ENCODE results near the gene CAMTA1. TPM values are rescaled to one million over a fixed set of nuclear protein-coding genes. Genes with fewer than 3 reads are reported as not detected.

Gene CAMTA1
- total RNA-seq, 1 experiment from 2014 or later, result 69.5 TPM

GRCh38 chr1:7062346-7063061 lies 277.2 kb downstream of the CAMTA1 start:
- no peak overlapping the region for H3K27ac ChIP-seq (ENCODE audit: low read depth, low read length)
- H3K36me3 ChIP-seq (ENCODE audit: control insufficient read depth in 1 of 2, insufficient read depth in 2 of 2, low read length in 2 of 2), result no peaks in the 10 kb centered on the region
- DNase-seq (ENCODE audit: low read depth, low spot score) (no peak), ATAC-seq (no peak)
- intact Hi-C loops (cut with micrococcal nuclease), result no loop called here
- RAD21 ChIA-PET (ENCODE audit: low non-redundant PET in 1 of 2, low total read pairs in 2 of 2, uncharacterized antibody in 2 of 2, unreplicated experiment in 2 of 2), result no interaction called here
- no peak overlapping the region for H3K9ac ChIP-seq (ENCODE audit: low read length)
- H3K4me2 ChIP-seq (ENCODE audit: low read length), result no peak overlapping the region
- no peak overlapping the region for H3K4me3 ChIP-seq (replicated peaks in 1 of 2; ENCODE audit: low read depth in 1 of 2, low read length in 2 of 2)
- no peaks in the 10 kb centered on the region for H3K9me3 ChIP-seq (ENCODE audit: control insufficient read depth in 1 of 2, insufficient read depth in 1 of 2, low read depth in 1 of 2, low read length in 2 of 2)
- no peaks in the 10 kb centered on the region for H3K4me1 ChIP-seq (ENCODE audit: control insufficient read depth in 1 of 2, insufficient read depth in 2 of 2, low read length in 2 of 2)
- H3K9me2 ChIP-seq (ENCODE audit: insufficient read depth), result no peaks in the 10 kb centered on the region
- H4K20me1 ChIP-seq (ENCODE audit: insufficient read depth), result no peaks in the 10 kb centered on the region
- no peaks in the 10 kb centered on the region for H3K79me2 ChIP-seq (ENCODE audit: insufficient read depth, low read length)
- BruUV-seq (replicated peaks), result no TSS peak
- POLR2A ChIA-PET, result no interaction called here
- peaks cover 41% of the 10 kb centered on the region for H3K27me3 ChIP-seq (ENCODE audit: insufficient read depth, low read length)
- H2AFZ ChIP-seq (ENCODE audit: low read depth, low read length, poor library complexity, severe bottlenecking), result no peak overlapping the region
- TF ChIP-seq POLR2A (IDR thresholded peaks at IDR 0.05; ENCODE audit: borderline replicate concordance, extremely low read depth, insufficient read depth, insufficient read length) (no peak), ELF1 (IDR thresholded peaks at IDR 0.05; ENCODE audit: borderline replicate concordance, low read depth) (no peak), CBX3 (IDR thresholded peaks at IDR 0.05; ENCODE audit: low read depth) (no peak), MAX (IDR thresholded peaks at IDR 0.05) (no peak), ZBTB33 (IDR thresholded peaks at IDR 0.05; ENCODE audit: extremely low read depth, insufficient replicate concordance, low read length) (no peak), EGR1 (IDR thresholded peaks at IDR 0.05; ENCODE audit: low read depth) (no peak), REST (IDR thresholded peaks at IDR 0.05; ENCODE audit: low read depth) (no peak), EZH2phosphoT487 (IDR thresholded peaks at IDR 0.05; ENCODE audit: borderline replicate concordance) (no peak), SRF (IDR thresholded peaks at IDR 0.05; ENCODE audit: low read depth) (no peak), FOSL1 (IDR thresholded peaks at IDR 0.05; ENCODE audit: low read depth) (no peak), TCF7L2 (IDR thresholded peaks at IDR 0.05; ENCODE audit: borderline replicate concordance, extremely low read depth, insufficient read depth, insufficient read length) (no peak), SIN3A (IDR thresholded peaks at IDR 0.05; ENCODE audit: low read depth) (no peak), ZNF274 (IDR thresholded peaks at IDR 0.05; ENCODE audit: low read depth, low read length) (no peak), YY1 (IDR thresholded peaks at IDR 0.05; ENCODE audit: extremely low read depth, insufficient replicate concordance, low read depth, low read length) (no peak), SP1 (IDR thresholded peaks at IDR 0.05; ENCODE audit: low read depth) (no peak), CEBPB (IDR thresholded peaks at IDR 0.05; ENCODE audit: low read depth) (no peak), ZFX (IDR thresholded peaks at IDR 0.05) (no peak)
- CTCF ChIA-PET, result interaction anchor here (0.9 to 1.0 kb wide), 2 partner anchors 8 to 20 kb away, joined by 3 read pairs; no protein-coding TSS in a partner anchor

Data from HCT116 (cell line).